Measurements from ENCODE around the gene PIGU. TPM values are rescaled to one million over a fixed set of nuclear protein-coding genes. Genes with fewer than 3 reads are reported as not detected.

Gene PIGU
- total and polyA plus RNA-seq, 2 of the 13 experiments (the other 11 are each of a cell fraction or from before 2014, with no cell fraction given), result 45.5 to 231 TPM

- TF ChIP-seq ZNF780A (CRISPR knock-in tag; IDR thresholded peaks at IDR 0.05) (no peak), ZSCAN30 (CRISPR knock-in tag; IDR thresholded peaks at IDR 0.05) (no peak), FOXO4 (CRISPR knock-in tag; conservative IDR thresholded peaks at IDR 0.05) (no peak), HMG20A (CRISPR knock-in tag; IDR thresholded peaks at IDR 0.05; ENCODE audit: borderline replicate concordance) (peak; percentile 26; the same call in 1 of the 2 replicates), AKNA (CRISPR knock-in tag; IDR thresholded peaks at IDR 0.05; ENCODE audit: borderline replicate concordance) (no peak), HDAC6 (IDR thresholded peaks at IDR 0.05; ENCODE audit: low read depth, low read length) (no peak), ERF (CRISPR knock-in tag; IDR thresholded peaks at IDR 0.05) (no peak), HMGXB4 (CRISPR knock-in tag; IDR thresholded peaks at IDR 0.05; ENCODE audit: borderline replicate concordance in 1 of 2, low read depth in 1 of 2) (no peak; a peak in 1 of 4 replicates), ZNF546 (CRISPR knock-in tag; conservative IDR thresholded peaks at IDR 0.05) (no peak), KIAA2018 (CRISPR knock-in tag; IDR thresholded peaks at IDR 0.05; ENCODE audit: borderline replicate concordance) (no peak), MXD1 (CRISPR knock-in tag; IDR thresholded peaks at IDR 0.05) (no peak), NKX3-1 (CRISPR knock-in tag; IDR thresholded peaks at IDR 0.05) (no peak)
These were observed 165.0 kb downstream of the PIGU start (continued) for GRCh38 chr20:34511891-34512265.
